ENCODE data around the gene ITGB3BP. TPM values are rescaled to one million over a fixed set of nuclear protein-coding genes. Genes with fewer than 3 reads are reported as not detected.

Gene ITGB3BP
- total RNA-seq, 2 donors from 2014 or later = 41.5 to 62.7 TPM

DNA sequence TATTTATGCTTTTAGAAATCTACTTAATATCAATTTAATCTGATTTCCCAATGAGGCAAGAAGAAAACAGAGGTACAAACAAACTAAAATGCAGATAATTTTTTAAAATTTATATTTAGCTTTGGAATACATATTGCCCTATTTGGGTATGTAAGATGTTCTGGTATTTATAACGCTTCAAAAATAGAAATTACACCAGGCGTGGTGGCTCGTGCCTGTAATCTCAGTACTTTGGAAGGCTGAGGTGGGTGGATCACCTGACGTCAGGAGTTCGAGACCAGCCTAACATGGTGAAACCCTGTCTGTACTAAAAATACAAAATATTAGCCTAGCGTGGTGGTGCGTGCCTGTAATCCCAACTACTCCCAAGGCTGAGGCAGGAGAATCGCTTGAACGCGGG, 13.3 kb downstream of the ITGB3BP start:
- H3K27ac ChIP-seq (ENCODE audit: low read depth, low read length) = no peak overlapping the region
- H3K9me3 ChIP-seq (ENCODE audit: control insufficient read depth, low read length) = peaks cover 12% of the 10 kb centered on the region
- H3K36me3 ChIP-seq (ENCODE audit: control insufficient read depth, insufficient read depth, low read length) = peaks cover 23% of the 10 kb centered on the region
- H3K4me1 ChIP-seq (ENCODE audit: control insufficient read depth, insufficient read depth, low read length) = no peaks in the 10 kb centered on the region
- Mint-ChIP-seq H3K27me3 (ENCODE audit: insufficient read depth) (no peaks in the 10 kb centered on the region), H3K4me1 (no peaks in the 10 kb centered on the region), H3K27ac (no peak overlapping the region), H3K4me3 (no peak overlapping the region), H3K36me3 (ENCODE audit: low read depth) (peaks cover 35% of the 10 kb centered on the region), H3K9me3 (peaks cover 16% of the 10 kb centered on the region)
- H3K9ac ChIP-seq (ENCODE audit: extremely low read depth, low read length, poor library complexity, severe bottlenecking) = no peak overlapping the region
- H3K4me3 ChIP-seq (ENCODE audit: low read length) = no peak overlapping the region
- no peaks in the 10 kb centered on the region for H3K27me3 ChIP-seq (ENCODE audit: control insufficient read depth, insufficient read depth, low read length, poor library complexity, severe bottlenecking)
- no peak for DNase-seq
- WGBS, 2 experiments (ENCODE audit: insufficient coverage in 1 of 2, insufficient read length in 1 of 2) = 87 to 88% methylated on average over 6 to 10 of the region's 10 CpGs
- TF ChIP-seq, protein P1, sequence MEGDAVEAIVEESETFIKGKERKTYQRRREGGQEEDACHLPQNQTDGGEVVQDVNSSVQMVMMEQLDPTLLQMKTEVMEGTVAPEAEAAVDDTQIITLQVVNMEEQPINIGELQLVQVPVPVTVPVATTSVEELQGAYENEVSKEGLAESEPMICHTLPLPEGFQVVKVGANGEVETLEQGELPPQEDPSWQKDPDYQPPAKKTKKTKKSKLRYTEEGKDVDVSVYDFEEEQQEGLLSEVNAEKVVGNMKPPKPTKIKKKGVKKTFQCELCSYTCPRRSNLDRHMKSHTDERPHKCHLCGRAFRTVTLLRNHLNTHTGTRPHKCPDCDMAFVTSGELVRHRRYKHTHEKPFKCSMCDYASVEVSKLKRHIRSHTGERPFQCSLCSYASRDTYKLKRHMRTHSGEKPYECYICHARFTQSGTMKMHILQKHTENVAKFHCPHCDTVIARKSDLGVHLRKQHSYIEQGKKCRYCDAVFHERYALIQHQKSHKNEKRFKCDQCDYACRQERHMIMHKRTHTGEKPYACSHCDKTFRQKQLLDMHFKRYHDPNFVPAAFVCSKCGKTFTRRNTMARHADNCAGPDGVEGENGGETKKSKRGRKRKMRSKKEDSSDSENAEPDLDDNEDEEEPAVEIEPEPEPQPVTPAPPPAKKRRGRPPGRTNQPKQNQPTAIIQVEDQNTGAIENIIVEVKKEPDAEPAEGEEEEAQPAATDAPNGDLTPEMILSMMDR (conservative IDR thresholded peaks at IDR 0.05) = no peak

DNA sequence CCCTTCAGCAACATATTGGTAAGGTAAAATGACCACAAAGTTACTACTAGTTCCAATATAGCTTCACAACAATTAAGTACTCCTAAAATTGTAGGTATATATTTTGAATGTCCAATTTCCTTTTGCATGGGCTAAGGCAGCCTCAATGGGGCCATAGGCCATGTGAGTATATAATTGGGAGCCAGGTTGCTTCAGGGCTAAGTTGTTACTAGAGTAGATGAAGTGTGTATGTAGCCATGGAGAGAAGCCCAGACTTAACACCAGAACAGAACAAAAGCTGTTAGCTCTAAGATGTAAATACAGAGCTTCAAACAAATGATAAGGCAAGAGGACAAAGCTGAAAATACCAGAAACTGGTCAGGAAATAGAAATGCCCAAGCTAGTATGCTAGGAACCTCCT, 16.2 kb downstream of the ITGB3BP start:
- no peak overlapping the region for H3K9ac ChIP-seq (ENCODE audit: extremely low read depth, low read length, poor library complexity, severe bottlenecking)
- DNase-seq = no peak
- Mint-ChIP-seq H3K4me1 (no peaks in the 10 kb centered on the region), H3K9me3 (peaks cover 4% of the 10 kb centered on the region), H3K4me3 (no peak overlapping the region), H3K27me3 (ENCODE audit: insufficient read depth) (no peaks in the 10 kb centered on the region), H3K27ac (no peak overlapping the region), H3K36me3 (ENCODE audit: low read depth) (peaks cover 23% of the 10 kb centered on the region)
- no peaks in the 10 kb centered on the region for H3K9me3 ChIP-seq (ENCODE audit: control insufficient read depth, low read length)
- H3K4me3 ChIP-seq (ENCODE audit: low read length) = no peak overlapping the region
- peaks cover 20% of the 10 kb centered on the region for H3K36me3 ChIP-seq (ENCODE audit: control insufficient read depth, insufficient read depth, low read length)
- no peaks in the 10 kb centered on the region for H3K27me3 ChIP-seq (ENCODE audit: control insufficient read depth, insufficient read depth, low read length, poor library complexity, severe bottlenecking)
- TF ChIP-seq, protein P1 (conservative IDR thresholded peaks at IDR 0.05) = no peak
- no peak overlapping the region for H3K27ac ChIP-seq (ENCODE audit: low read depth, low read length)
- H3K4me1 ChIP-seq (ENCODE audit: control insufficient read depth, insufficient read depth, low read length) = no peaks in the 10 kb centered on the region

DNA sequence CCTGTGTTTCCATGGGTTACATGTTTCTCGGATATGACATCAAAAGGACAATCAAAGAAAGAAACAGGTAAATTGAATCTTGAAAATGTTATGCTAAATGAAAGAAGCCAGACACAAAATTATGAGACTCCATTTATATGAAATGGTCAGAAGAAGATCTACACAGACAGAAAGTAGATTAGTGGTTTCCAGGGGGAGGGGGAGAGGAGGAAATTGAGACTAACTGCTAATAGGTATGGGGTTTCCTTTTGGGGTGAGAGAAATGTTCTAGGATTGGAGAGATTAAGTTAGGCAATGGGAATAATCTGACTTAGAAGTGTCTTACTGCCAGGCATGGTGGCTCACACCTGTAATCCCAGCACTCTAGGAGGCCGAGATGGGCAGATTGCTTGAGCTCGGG, 21.8 kb downstream of the ITGB3BP start:
- Histone ChIP-seq H3K27ac (ENCODE audit: low read depth, low read length) (no peak overlapping the region), H3K36me3 (ENCODE audit: control insufficient read depth, insufficient read depth, low read length) (peaks cover 1% of the 10 kb centered on the region), H3K9me3 (ENCODE audit: control insufficient read depth, low read length) (no peaks in the 10 kb centered on the region), H3K9ac (ENCODE audit: extremely low read depth, low read length, poor library complexity, severe bottlenecking) (no peak overlapping the region), H3K4me1 (ENCODE audit: control insufficient read depth, insufficient read depth, low read length) (no peaks in the 10 kb centered on the region), H3K4me3 (ENCODE audit: low read length) (no peak overlapping the region), H3K27me3 (ENCODE audit: control insufficient read depth, insufficient read depth, low read length, poor library complexity, severe bottlenecking) (no peaks in the 10 kb centered on the region)
- Mint-ChIP-seq H3K4me1 (no peaks in the 10 kb centered on the region), H3K4me3 (no peak overlapping the region), H3K36me3 (ENCODE audit: low read depth) (peaks cover 20% of the 10 kb centered on the region), H3K27ac (no peak overlapping the region), H3K9me3 (peaks cover 4% of the 10 kb centered on the region), H3K27me3 (ENCODE audit: insufficient read depth) (no peaks in the 10 kb centered on the region)
- WGBS, 2 experiments (ENCODE audit: insufficient coverage in 1 of 2, insufficient read length in 1 of 2) = 96 to 97% methylated on average over 3 of the region's 3 CpGs
- no peak for DNase-seq
- TF ChIP-seq, protein P1 (conservative IDR thresholded peaks at IDR 0.05) = no peak

All from endodermal cell (in vitro differentiated cells).